Thyroid gland (tissue), 4 donors: ENCODE measurements around the gene GLYATL1. TPM values are rescaled to one million over a fixed set of nuclear protein-coding genes. Genes with fewer than 3 reads are reported as not detected.
A peak's percentile ranks its signal among the peaks of the same experiment; 100 is the strongest.

ENCODE experiments used
- DNase-seq, 2 donors: peaks; one replicate each; pipeline ENCODE4 v3.0.0-alpha.2; 2019
- H3K27ac ChIP-seq, 3 donors: fragments of 200-600 bp; sonication (generic); 1 replicate in 2 of 3; 2 replicates in 1 of 3; pipeline ENCODE4 v1.5.1; 2016 to 2019; ENCODE audit warnings: mild to moderate bottlenecking in 1 of 3, moderate library complexity in 1 of 3
- H3K27me3 ChIP-seq: fragments of 200-600 bp; sonication (generic); one replicate; pipeline ENCODE4 v1.5.1; 2019
- H3K36me3 ChIP-seq, 2 donors: fragments of 200-600 bp; sonication (generic); one replicate each; pipeline ENCODE4 v1.5.1; 2016 to 2019
- H3K4me1 ChIP-seq, 2 donors: fragments of 200-600 bp; sonication (generic); one replicate each; pipeline ENCODE4 v1.5.1; 2017 to 2019
- H3K4me3 ChIP-seq, 3 donors: fragments of 200-600 bp; sonication (generic); replicated peaks in 1 of 3; 1 replicate in 2 of 3; 2 replicates in 1 of 3; pipeline ENCODE4 v1.5.1; 2016; ENCODE audit warnings: mild to moderate bottlenecking in 1 of 3
- H3K9me3 ChIP-seq: fragments of 200-600 bp; sonication (generic); one replicate; pipeline ENCODE4 v1.5.1; 2017
- POLR2A ChIP-seq, 2 donors: fragments of 450-650 bp; IDR thresholded peaks; one replicate each; pipeline ENCODE4 v1.6.1; 2017; ENCODE audit warnings: antibody characterized with exemption in 2 of 2, mild to moderate bottlenecking in 2 of 2, moderate library complexity in 1 of 2
- WGBS, 2 donors: methylation state at CpG; one replicate each; pipeline ENCODE4 v1.1.5; 2017; 5-methylcytosine and 5-hydroxymethylcytosine counted together
- intact Hi-C: fragments of 100-400 bp; cut with DNase I; formaldehyde crosslinking; loops from one replicate; pipeline ENCODE4 v1.15.1; 2023
- total RNA-seq, 4 donors: library from RNA; depleted of rRNA; stranded (reverse); fragments of >200 nt; gene quantifications; one replicate each; pipeline ENCODE4 v1.2.3, GENCODE V29; 2016
- TF ChIP-seq, protein P1 (sequence below), 6 experiments: fragments of 200-600 bp in 3 of 6; fragments of 450-650 bp in 3 of 6; sonication (generic) in 3 of 6; IDR thresholded peaks; one replicate each; pipeline ENCODE4 v1.5.1; 2016 to 2019; ENCODE audit warnings: antibody characterized with exemption in 6 of 6, mild to moderate bottlenecking in 2 of 6, inconsistent platforms in 1 of 6, moderate library complexity in 1 of 6

The GLYATL1 gene, protein sequence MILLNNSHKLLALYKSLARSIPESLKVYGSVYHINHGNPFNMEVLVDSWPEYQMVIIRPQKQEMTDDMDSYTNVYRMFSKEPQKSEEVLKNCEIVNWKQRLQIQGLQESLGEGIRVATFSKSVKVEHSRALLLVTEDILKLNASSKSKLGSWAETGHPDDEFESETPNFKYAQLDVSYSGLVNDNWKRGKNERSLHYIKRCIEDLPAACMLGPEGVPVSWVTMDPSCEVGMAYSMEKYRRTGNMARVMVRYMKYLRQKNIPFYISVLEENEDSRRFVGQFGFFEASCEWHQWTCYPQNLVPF
- total RNA-seq = not detected

DNA sequence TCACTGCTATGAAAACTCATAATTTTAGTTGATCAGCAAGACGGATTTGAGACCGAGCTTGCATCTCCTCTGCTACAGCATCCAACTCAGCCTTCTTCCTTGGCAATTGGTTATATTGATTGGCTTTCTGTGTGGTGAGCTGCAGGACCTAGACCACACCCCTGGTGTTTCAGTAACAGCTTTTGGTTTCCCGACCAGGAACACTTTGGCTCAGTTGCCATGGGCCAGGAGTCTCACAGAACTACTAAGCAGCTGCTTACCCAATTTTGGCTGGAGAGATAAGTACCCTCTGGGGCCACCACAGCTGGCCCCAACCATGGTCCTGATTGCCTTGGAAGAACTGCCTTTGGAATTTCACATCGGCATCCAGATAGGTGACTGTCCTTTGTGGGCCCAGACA is at the start of gene GLYATL1:
Gene GLYATL1 (plus strand): TSS at position 212 of the 400 bp plus-strand sequence. CDS start 7,600 bp downstream, outside the sequence.
- DNase-seq = no peak
- Histone ChIP-seq H3K27ac (no peak within 1 kb of the TSS), H3K36me3 (no peaks in the 10 kb centered on the region), H3K4me1 (no peaks in the 10 kb centered on the region), H3K4me3 (no peak within 1 kb of the TSS), H3K27me3 (no peaks in the 10 kb centered on the region), H3K9me3 (no peaks in the 10 kb centered on the region)
- WGBS, 2 donors = 73 to 85% methylated on average over 4 of the region's 4 CpGs
- intact Hi-C loops = no loop called here
- TF ChIP-seq POLR2A (IDR thresholded peaks at IDR 0.05) = no peak
- TF ChIP-seq, protein P1, sequence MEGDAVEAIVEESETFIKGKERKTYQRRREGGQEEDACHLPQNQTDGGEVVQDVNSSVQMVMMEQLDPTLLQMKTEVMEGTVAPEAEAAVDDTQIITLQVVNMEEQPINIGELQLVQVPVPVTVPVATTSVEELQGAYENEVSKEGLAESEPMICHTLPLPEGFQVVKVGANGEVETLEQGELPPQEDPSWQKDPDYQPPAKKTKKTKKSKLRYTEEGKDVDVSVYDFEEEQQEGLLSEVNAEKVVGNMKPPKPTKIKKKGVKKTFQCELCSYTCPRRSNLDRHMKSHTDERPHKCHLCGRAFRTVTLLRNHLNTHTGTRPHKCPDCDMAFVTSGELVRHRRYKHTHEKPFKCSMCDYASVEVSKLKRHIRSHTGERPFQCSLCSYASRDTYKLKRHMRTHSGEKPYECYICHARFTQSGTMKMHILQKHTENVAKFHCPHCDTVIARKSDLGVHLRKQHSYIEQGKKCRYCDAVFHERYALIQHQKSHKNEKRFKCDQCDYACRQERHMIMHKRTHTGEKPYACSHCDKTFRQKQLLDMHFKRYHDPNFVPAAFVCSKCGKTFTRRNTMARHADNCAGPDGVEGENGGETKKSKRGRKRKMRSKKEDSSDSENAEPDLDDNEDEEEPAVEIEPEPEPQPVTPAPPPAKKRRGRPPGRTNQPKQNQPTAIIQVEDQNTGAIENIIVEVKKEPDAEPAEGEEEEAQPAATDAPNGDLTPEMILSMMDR (IDR thresholded peaks at IDR 0.05) = no peak

DNA sequence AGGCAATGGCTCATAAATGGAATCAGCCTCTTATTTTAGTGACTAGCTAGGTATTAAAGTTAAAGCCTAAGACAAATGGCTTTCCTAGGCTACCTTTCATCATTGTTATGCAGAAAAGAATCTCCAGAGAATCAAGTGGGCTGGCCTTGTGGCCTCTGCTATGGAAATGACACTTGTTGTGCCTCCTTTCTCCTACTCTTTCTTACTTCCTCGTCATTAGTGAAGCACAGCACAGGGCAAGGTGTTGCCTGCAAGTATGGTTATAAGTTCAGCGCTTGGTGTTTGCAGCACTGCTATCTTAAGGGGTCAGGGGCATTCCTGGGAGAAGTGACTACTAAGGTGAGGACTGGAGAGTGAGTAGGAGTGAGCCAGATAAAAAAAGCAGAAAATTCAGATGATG is 45.4 kb upstream of the GLYATL1 start:
- no peaks in the 10 kb centered on the region for H3K27me3 ChIP-seq
- DNase-seq = no peak
- intact Hi-C loops = no loop called here
- no peaks in the 10 kb centered on the region for H3K36me3 ChIP-seq
- no peaks in the 10 kb centered on the region for H3K4me1 ChIP-seq
- TF ChIP-seq POLR2A (IDR thresholded peaks at IDR 0.05) = no peak
- TF ChIP-seq, protein P1 (IDR thresholded peaks at IDR 0.05) = no peak
- no peaks in the 10 kb centered on the region for H3K9me3 ChIP-seq
- 66 to 75% methylated on average over 2 of the region's 2 CpGs for WGBS, 2 donors
- H3K4me3 ChIP-seq = no peak overlapping the region
- H3K27ac ChIP-seq = no peak overlapping the region

DNA sequence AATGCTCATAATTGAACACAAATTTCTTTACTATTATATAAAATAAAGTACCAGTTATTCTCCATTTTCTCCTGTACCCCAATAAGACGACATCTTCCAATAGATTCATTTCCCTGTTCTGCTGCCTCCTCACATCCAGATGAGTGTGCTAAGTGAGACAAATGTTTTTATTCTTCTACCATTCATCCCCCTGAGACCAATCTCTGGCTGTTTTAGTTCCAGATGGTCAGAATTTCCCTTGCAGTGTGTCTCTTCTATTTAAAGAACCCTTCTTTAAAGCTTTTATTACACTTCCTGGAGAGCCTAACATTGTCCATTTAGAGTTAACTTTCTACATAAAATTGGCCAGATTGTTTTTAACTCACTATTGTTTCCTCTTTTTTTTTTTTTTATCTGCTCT is 41.2 kb upstream of the GLYATL1 start:
- intact Hi-C loops = no loop called here
- no peak for DNase-seq
- no peaks in the 10 kb centered on the region for H3K36me3 ChIP-seq
- no peaks in the 10 kb centered on the region for H3K9me3 ChIP-seq
- TF ChIP-seq POLR2A (IDR thresholded peaks at IDR 0.05) = no peak
- TF ChIP-seq, protein P1 (IDR thresholded peaks at IDR 0.05) = no peak
- no peaks in the 10 kb centered on the region for H3K4me1 ChIP-seq
- WGBS, 2 donors = 57 to 73% methylated on average over 1 of the region's 1 CpG
- H3K27me3 ChIP-seq = no peaks in the 10 kb centered on the region
- H3K4me3 ChIP-seq = no peak overlapping the region
- H3K27ac ChIP-seq = no peak overlapping the region

DNA sequence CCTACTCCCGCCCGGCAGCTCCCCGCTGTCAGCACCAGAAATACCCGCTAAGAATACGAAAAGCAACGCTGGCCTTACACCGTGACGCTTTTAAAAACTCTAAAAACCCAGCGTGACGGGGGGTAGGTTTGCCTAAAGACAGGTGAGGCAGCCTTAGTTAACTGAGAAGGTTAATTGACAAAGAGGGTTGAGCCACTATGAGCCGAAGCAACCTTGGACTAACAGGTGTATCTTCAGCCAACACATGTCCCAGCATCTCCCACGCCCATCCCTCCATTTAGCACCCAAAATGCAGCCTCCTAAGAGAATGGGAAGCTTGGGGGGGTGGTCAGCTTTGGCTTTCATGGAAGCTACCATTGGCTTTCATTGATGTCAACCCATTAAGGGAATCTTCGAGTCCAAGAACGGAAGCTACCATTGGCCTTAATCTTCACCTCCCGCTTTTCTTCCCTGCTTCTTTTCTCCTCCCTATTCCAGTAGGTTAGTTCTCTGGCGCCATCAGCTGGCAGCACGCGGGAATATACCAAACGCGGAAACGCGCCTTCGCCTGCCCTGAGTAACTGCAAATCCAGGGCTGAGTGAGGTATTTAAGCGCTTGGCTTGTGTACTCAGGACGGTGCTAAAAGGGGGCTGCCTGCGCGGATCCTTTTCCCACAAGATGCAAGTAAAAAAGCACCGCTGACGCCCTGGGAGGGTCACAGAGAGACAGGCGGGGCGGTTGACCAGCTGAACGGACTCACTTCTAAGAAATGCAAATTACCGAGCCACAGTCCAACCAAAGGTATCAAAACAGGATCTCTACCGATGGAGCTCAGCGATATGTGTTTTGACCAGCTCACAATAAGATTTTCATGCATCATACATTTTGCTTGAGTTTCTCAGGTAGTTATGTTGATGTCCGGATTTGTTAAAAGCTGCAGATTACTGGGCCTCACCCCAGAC is 38.5 kb upstream of the GLYATL1 start:
- WGBS, 2 donors = 19 to 21% methylated on average over 36 of the region's 36 CpGs
- Histone ChIP-seq H3K27me3 (no peaks in the 10 kb centered on the region), H3K4me3 (no peak overlapping the region), H3K36me3 (no peaks in the 10 kb centered on the region), H3K4me1 (peaks cover 0 to 4% of the 10 kb centered on the region in 2 donors), H3K27ac (no peak overlapping the region), H3K9me3 (no peaks in the 10 kb centered on the region)
- TF ChIP-seq, protein P1 (IDR thresholded peaks at IDR 0.05) = peak in 1 of 6 experiments; percentile 28
- no peak for TF ChIP-seq POLR2A (IDR thresholded peaks at IDR 0.05)
- intact Hi-C loops = no loop called here
- DNase-seq = peak; percentile 9 to 33
